Stimulated activated CD4-positive, alpha-beta T cell treated with anti-CD3 and anti-CD28 coated beads, Interleukin-4, amount 100 ng/mL, for 48 hours (primary cell): ENCODE data around the gene NR4A1.
"Not testable (repeated sequence)": the region's sequence is repeated elsewhere in the genome, so short reads cannot be mapped to it uniquely, and the experiment has no call there.

Experiments
- DNase-seq, 2 donors: peaks; one replicate each; pipeline ENCODE4 v3.0.0-alpha.2; 2020; ENCODE audit warnings: low read depth in 2 of 2

The NR4A1 gene

GRCh38 chr12:52097045-52097666, 45.9 kb downstream of the NR4A1 start:
- no peak for DNase-seq

- not testable (repeated sequence) for DNase-seq
Observed at GRCh38 chr12:52104431-52105089, 53.3 kb downstream of the NR4A1 start.
